A673 (cell line): Measurements from ENCODE around the gene CSRP1. TPM values are rescaled to one million over a fixed set of nuclear protein-coding genes. Genes with fewer than 3 reads are reported as not detected.

ENCODE experiments used
- BruUV-seq: library from RNA; stranded (reverse); fragments of 400-500 nt; replicated peaks from 2 replicates; lab custom pipeline; 2021; lab: Mats Ljungman, UMichigan
- CTCF ChIA-PET: fragments of 300-600 bp; sonication (Branson Sonifier 250); formaldehyde crosslinking; loops from one replicate; lab custom pipeline; 2022; ENCODE audit warnings: antibody characterized with exemption; lab: Charles Lee
- POLR2A ChIA-PET: fragments of 300-600 bp; sonication (Branson Sonifier 250); formaldehyde crosslinking; loops from one replicate; lab custom pipeline; 2022; ENCODE audit warnings: antibody characterized with exemption; ENCODE audit not compliant: low non-redundant PET; lab: Charles Lee
- DNase-seq: peaks from one replicate; pipeline ENCODE4 v3.0.0-alpha.2; 2015; ENCODE audit warnings: low spot score
- H3K27ac ChIP-seq: fragments of 200-600 bp; sonication (generic); 2 replicates; pipeline ENCODE4 v1.5.1; 2016; ENCODE audit warnings: mixed run types, low read depth, mild to moderate bottlenecking, mixed read lengths, antibody characterized with exemption, low read length; ENCODE audit not compliant: poor library complexity, severe bottlenecking
- H3K27me3 ChIP-seq: fragments of 200-600 bp; sonication (generic); replicated peaks from 2 replicates; pipeline ENCODE4 v1.6.1; 2017; ENCODE audit warnings: mixed run types, low read depth, mild to moderate bottlenecking, mixed read lengths, antibody characterized with exemption, low read length; ENCODE audit not compliant: insufficient read depth, poor library complexity
- H3K36me3 ChIP-seq: fragments of 200-600 bp; sonication (generic); 2 replicates; pipeline ENCODE4 v1.6.1; 2016; ENCODE audit warnings: mixed run types, mild to moderate bottlenecking, mixed read lengths, antibody characterized with exemption, low read length; ENCODE audit not compliant: insufficient read depth, poor library complexity, severe bottlenecking
- H3K4me1 ChIP-seq: fragments of 200-600 bp; sonication (generic); 2 replicates; pipeline ENCODE4 v1.6.1; 2017; ENCODE audit warnings: mixed run types, mild to moderate bottlenecking, mixed read lengths, antibody characterized with exemption, low read length; ENCODE audit not compliant: insufficient read depth, poor library complexity, severe bottlenecking
- H3K4me3 ChIP-seq: fragments of 200-600 bp; sonication (generic); 2 replicates; pipeline ENCODE4 v1.5.1; 2016; ENCODE audit warnings: low read depth, mixed run types, mild to moderate bottlenecking, mixed read lengths, low read length; ENCODE audit not compliant: poor library complexity, severe bottlenecking
- H3K9me3 ChIP-seq: fragments of 200-600 bp; sonication (generic); 2 replicates; pipeline ENCODE4 v1.6.1; 2016; ENCODE audit warnings: mixed run types, low read depth, mild to moderate bottlenecking, mixed read lengths, antibody characterized with exemption, low read length; ENCODE audit not compliant: poor library complexity, severe bottlenecking
- EZH2 ChIP-seq: fragments of 200-600 bp; sonication (generic); IDR thresholded peaks from 2 replicates; pipeline ENCODE4 v1.6.1; 2017; ENCODE audit warnings: borderline replicate concordance, low read depth, mild to moderate bottlenecking, mixed read lengths, antibody characterized with exemption, low read length; ENCODE audit not compliant: poor library complexity, severe bottlenecking
- intact Hi-C: fragments of 100-400 bp; cut with micrococcal nuclease; formaldehyde crosslinking; loops from one replicate; pipeline ENCODE4 v1.10.0; 2022; ENCODE audit not compliant: unreplicated experiment
- total RNA-seq: library from RNA; stranded (reverse); gene quantifications from 2 replicates; pipeline ENCODE4 v1.2.3, GENCODE V29; 2021
- TF ChIP-seq, protein P1 (sequence below): fragments of 300-800, 200-600 bp; sonication (generic); conservative IDR thresholded peaks from 2 replicates; pipeline ENCODE4 v1.5.1; 2017; ENCODE audit warnings: low read depth, mild to moderate bottlenecking, antibody characterized with exemption, low read length, moderate library complexity, mixed read lengths

Gene CSRP1
- total RNA-seq, 1 experiment from 2014 or later = 517 TPM

- no peaks in the 10 kb centered on the region for H3K27me3 ChIP-seq
- peaks cover 41% of the 10 kb centered on the region for H3K4me1 ChIP-seq
- ChIA-PET POLR2A (no interaction called here), CTCF (interaction anchor here (0.7 to 1.3 kb wide), 3 partner anchors 31 to 168 kb away, joined by 3 to 4 read pairs (median 4); no protein-coding TSS in a partner anchor)
- H3K27ac ChIP-seq = peak overlapping the region; percentile 61
- no peaks in the 10 kb centered on the region for H3K36me3 ChIP-seq
- DNase-seq = peak; percentile 96
- intact Hi-C loops = loop anchor here (2.0 kb wide), 1 partner anchor 30 kb away; no protein-coding TSS in a partner anchor
- H3K9me3 ChIP-seq = no peaks in the 10 kb centered on the region
- no peak overlapping the region for H3K4me3 ChIP-seq
- BruUV-seq = no TSS peak
- TF ChIP-seq, protein P1, sequence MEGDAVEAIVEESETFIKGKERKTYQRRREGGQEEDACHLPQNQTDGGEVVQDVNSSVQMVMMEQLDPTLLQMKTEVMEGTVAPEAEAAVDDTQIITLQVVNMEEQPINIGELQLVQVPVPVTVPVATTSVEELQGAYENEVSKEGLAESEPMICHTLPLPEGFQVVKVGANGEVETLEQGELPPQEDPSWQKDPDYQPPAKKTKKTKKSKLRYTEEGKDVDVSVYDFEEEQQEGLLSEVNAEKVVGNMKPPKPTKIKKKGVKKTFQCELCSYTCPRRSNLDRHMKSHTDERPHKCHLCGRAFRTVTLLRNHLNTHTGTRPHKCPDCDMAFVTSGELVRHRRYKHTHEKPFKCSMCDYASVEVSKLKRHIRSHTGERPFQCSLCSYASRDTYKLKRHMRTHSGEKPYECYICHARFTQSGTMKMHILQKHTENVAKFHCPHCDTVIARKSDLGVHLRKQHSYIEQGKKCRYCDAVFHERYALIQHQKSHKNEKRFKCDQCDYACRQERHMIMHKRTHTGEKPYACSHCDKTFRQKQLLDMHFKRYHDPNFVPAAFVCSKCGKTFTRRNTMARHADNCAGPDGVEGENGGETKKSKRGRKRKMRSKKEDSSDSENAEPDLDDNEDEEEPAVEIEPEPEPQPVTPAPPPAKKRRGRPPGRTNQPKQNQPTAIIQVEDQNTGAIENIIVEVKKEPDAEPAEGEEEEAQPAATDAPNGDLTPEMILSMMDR = no peak
- TF ChIP-seq EZH2 = no peak
These were observed 56.1 kb downstream of the CSRP1 start for GRCh38 chr1:201450721-201451291.

DNA sequence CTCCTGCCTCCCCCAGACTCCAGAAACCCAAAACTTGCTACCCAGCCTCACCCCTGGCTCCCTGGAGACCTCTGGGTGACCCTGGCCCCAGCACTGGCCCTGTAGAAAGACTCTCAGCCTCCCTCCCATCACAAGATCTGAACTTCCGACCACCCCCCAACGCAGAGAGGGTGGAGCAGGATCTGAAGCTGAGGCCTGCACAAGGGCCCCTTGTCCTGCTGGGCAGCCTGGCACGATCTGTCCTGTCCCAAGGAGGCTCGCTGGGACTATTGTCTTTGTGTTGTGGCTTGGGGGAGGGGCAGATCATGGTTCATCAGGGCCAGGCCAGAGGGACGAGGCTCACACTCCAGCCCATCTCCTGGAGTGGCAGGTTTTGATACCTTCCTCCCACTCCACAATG, 57.9 kb downstream of the CSRP1 start:
- Histone ChIP-seq H3K4me1 (peaks cover 31% of the 10 kb centered on the region), H3K27ac (no peak overlapping the region), H3K36me3 (no peaks in the 10 kb centered on the region), H3K27me3 (no peaks in the 10 kb centered on the region), H3K9me3 (no peaks in the 10 kb centered on the region), H3K4me3 (no peak overlapping the region)
- ChIA-PET POLR2A (interaction anchor here (1.1 kb wide), 1 partner anchor 8 kb away, joined by 3 read pairs; no protein-coding TSS in a partner anchor), CTCF (interaction anchor here (0.5 to 2.5 kb wide), 5 partner anchors 10 to 477 kb away, joined by 3 to 28 read pairs (median 5); partner anchors contain the start of gene PHLDA3)
- no peak for TF ChIP-seq EZH2
- TF ChIP-seq, protein P1 = no peak
- intact Hi-C loops = loop anchor here (2.0 kb wide), 1 partner anchor 64 kb away; no protein-coding TSS in a partner anchor
- no TSS peak for BruUV-seq
- DNase-seq = no peak

DNA sequence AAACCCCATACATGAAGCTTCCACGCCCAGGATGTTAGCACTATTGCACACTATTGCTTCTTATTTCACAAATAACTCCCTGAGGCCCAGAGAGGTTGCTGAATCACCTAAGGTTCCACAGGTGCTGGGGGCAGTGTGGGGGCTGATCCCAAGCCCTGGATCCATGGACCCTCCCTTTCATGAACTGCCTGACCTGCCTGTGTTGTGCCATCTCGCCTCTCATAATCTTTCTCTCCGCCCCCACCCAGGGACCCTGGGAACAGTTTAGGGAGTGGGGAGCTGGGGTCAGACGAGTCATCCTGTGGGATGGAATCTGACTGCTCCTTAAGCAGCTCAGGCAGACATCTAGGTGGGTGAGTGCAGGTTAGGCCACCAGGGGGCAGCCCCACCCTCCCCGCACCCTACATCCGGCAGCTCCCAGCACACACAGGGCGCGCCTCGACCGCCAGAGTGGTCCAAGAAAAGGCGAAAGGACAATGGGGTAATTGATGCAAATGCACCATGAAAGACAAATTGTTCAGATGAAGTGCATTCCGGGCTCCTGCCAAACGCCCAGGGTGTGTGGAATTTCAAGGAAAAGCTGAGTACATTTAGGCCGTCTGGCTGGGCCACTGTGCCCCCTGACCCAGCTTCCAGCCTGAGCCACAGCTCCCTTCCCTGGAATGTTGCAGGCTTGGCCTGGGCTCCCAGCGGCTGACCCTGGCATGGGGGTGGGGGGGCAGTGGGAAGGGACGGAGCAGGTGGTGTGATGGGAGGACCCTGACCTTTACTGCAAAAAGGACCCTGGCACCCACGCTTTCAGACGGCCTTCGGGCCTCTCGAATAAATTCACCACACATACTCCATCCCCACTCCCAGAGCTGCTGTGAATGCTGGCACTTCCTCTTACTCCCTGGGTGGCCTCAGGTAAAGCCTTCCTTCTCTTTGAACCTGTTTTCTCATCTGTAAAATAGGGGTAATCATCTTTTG, 58.7 kb downstream of the CSRP1 start:
- ChIA-PET CTCF (interaction anchor here (0.5 to 2.5 kb wide), 14 partner anchors 8 to 1035 kb away, joined by 3 to 31 read pairs (median 6); partner anchors contain the start of gene PHLDA3), POLR2A (interaction anchor here (0.7 kb wide), 1 partner anchor 65 kb away, joined by 3 read pairs; no protein-coding TSS in a partner anchor)
- Histone ChIP-seq H3K9me3 (no peaks in the 10 kb centered on the region), H3K27me3 (no peaks in the 10 kb centered on the region), H3K4me3 (no peak overlapping the region), H3K27ac (no peak overlapping the region), H3K4me1 (peaks cover 31% of the 10 kb centered on the region), H3K36me3 (no peaks in the 10 kb centered on the region)
- intact Hi-C loops = loop anchor here (2.0 kb wide), 1 partner anchor 65 kb away; no protein-coding TSS in a partner anchor
- BruUV-seq = no TSS peak
- DNase-seq = peak; percentile 82
- TF ChIP-seq, protein P1 = peak; percentile 87
- TF ChIP-seq EZH2 = no peak
